ENCODE data around the gene ZNF275.

Gene ZNF275

DNA sequence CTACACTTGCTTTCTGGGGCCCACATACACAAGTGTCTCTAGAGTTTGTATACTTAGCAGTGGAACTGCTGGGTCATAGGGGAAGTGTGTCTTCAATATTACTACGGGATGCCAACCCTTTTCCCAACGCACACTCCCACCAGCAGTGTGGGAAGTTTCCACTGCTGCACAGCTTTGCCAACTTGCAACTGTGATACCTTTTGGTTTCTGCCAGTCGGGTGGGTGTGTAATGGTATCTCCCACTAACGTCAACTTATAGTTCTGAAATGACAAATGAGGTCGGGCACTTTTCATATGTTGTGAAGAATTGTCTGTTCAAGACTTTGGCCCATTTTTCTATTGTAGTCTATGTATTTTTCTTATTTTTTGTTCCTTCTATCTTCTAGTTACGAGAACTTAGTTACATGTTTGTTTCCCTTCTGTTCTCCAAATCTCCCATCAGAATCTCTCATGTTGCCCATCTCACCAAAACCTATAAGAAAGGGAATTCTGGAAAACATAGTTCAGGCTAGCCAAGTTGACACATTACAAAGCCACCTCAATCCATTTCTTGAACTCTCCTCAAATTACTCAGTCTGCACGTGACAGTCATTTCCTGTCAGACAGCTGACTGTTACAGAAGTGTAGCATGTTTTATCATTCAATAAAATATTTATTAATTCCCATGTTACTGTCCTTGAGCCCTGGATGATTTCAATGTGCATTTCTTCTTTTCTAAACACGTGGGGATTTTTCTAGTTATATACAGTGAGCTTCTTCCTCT, 36.5 kb downstream of the ZNF275 start:
- TF ChIP-seq GATA3 (IDR thresholded peaks at IDR 0.05; ENCODE audit: low read depth, low read length) (no peak), GATA2 (IDR thresholded peaks at IDR 0.05; ENCODE audit: low read depth, low read length) (no peak)

DNA sequence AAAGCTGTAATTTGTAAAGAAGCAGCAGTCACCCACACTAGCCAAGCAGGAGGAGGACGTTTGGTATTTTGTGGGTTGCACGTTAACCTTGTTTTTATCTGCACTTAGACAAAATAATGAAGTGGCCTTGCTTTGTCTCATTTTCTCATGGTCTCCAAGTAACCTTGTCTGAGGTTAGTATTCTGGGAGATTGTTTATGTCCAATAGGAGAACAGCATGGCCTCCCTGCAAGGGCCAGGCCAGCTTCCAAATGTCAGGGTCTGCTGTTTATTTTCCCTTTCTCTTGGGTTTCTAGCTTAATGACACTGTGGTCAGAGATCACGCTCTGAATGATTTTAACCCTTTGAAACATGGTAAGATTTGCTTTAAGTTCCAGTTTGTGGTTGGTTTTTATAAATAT, 37.3 kb downstream of the ZNF275 start:
- no peak for TF ChIP-seq GATA3 (IDR thresholded peaks at IDR 0.05; ENCODE audit: low read depth, low read length)
- TF ChIP-seq GATA2 (IDR thresholded peaks at IDR 0.05; ENCODE audit: low read depth, low read length): no peak

DNA sequence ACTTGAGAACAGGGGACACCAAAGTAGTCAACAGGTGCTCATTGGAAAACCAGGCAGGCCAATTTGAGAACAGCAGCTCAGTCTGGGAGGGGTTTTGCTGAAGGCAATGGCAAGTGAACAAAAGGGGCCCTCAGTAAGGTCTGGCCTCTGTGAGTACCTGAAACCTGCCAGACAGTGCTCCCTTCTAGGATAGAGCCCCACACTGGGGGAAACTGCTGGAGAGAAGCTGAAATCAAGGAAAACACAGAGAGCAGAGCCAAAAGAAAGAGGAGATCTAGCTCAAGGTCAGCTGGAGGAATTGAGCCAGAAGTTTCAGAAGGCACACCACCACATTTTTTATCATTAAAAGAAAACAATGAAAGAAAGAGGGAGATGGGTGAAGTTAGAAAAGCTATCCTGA, 39.0 kb downstream of the ZNF275 start:
- no peak for TF ChIP-seq GATA2 (IDR thresholded peaks at IDR 0.05; ENCODE audit: low read depth, low read length)
- TF ChIP-seq GATA3 (IDR thresholded peaks at IDR 0.05; ENCODE audit: low read depth, low read length): no peak

DNA sequence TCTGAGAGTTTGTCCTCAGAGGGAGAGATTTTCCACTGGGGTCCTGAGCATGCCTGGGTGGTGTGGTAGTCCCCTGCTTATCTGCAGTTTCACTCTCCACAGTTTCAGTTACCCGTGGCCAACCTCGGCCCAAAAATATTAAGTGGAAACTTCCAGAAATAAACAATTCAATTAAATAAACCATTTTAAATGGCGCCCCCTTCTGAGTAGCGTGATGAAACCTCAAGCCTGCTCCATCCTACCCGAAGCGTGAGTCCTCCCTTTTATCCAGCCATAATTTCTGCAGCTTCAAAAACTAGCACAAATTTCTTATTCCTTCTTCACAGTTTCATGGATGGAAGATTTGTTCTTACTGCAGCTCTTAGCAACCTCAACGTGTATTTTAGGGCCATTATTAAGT, 40.5 kb downstream of the ZNF275 start:
- no peak for TF ChIP-seq GATA2 (IDR thresholded peaks at IDR 0.05; ENCODE audit: low read depth, low read length)
- TF ChIP-seq GATA3 (IDR thresholded peaks at IDR 0.05; ENCODE audit: low read depth, low read length): no peak

DNA sequence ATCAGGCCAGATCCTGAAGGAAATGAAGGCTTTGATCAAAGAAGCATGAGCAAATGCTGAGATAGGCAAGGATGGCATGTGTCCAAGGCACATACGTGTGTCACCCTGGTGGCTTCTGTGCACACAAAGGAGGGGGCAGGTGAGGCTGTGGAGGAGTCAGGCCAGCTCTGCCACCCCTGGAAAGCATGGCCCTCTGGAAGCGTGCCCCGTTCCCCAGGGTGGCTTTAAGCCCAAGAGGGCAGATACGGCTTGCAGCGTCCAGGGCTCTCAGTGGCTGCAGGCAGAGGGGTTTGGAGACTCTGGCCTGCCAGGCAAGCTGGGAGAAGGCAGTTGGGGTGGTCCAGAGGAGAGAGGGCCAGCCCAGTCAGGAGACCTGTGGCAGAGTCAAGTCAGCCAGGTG, 41.6 kb downstream of the ZNF275 start:
- TF ChIP-seq GATA3 (IDR thresholded peaks at IDR 0.05; ENCODE audit: low read depth, low read length) (no peak), GATA2 (IDR thresholded peaks at IDR 0.05; ENCODE audit: low read depth, low read length) (no peak)

DNA sequence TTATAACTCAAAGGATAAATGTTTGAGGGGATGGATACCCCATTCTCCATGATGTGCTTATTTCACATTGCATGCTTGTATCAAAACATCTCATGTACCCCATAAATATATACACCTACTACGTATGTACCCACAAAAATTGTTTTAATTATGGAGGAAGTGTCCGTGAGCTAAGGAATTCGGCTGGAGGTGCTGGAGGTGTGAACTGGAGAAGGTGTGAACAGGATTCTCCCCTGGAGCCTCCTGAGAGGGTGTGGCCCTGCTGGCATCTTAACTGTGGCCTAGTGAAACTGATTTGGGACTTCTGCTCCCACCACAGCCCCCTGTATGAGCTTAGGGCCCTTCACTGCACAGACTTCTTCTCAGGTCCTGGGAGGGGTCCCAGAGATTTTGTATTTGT, 43.8 kb downstream of the ZNF275 start:
- TF ChIP-seq GATA3 (IDR thresholded peaks at IDR 0.05; ENCODE audit: low read depth, low read length) (no peak), GATA2 (IDR thresholded peaks at IDR 0.05; ENCODE audit: low read depth, low read length) (no peak)

DNA sequence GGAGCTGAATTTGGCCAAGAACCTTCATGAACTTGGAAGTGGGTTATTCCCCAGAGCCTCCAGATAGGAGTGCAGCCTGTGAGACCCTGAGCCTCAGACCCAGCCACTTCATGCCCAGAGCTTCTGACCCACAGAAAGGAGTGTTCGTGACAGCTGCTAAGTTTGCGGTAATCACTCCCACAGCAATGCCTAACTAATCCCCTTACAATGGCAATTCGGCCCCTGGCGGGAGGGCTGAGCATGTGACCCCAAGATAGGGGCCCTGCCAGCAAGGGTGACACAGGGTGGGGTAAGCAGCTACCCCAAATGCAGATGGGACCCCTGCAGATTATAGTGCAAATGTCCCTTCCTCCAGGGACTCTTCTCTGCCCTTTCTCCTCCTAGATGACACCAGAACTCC, 44.7 kb downstream of the ZNF275 start:
- TF ChIP-seq GATA2 (IDR thresholded peaks at IDR 0.05; ENCODE audit: low read depth, low read length) (no peak), GATA3 (IDR thresholded peaks at IDR 0.05; ENCODE audit: low read depth, low read length) (no peak)

DNA sequence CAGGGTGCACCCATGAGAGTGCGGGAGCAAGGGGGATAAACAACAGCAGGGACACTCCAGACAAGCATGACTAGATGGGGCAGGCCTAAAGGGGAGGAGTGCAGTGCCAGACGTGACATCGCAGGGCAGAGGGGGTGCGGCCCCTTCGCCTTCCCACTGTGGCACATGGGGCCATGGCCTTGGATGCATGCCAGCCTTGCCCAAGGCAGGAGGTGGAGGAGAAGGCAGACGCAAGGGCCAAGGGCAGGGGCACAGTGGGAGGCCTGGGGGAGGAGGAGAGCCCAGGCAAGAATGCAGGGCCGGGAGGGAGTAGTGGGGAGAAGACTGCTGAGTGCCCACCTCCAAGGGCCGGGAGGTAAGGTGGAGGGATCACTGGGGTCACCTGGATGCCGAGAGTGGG, 45.6 kb downstream of the ZNF275 start:
- no peak for TF ChIP-seq GATA3 (IDR thresholded peaks at IDR 0.05; ENCODE audit: low read depth, low read length)
- TF ChIP-seq GATA2 (IDR thresholded peaks at IDR 0.05; ENCODE audit: low read depth, low read length): no peak

DNA sequence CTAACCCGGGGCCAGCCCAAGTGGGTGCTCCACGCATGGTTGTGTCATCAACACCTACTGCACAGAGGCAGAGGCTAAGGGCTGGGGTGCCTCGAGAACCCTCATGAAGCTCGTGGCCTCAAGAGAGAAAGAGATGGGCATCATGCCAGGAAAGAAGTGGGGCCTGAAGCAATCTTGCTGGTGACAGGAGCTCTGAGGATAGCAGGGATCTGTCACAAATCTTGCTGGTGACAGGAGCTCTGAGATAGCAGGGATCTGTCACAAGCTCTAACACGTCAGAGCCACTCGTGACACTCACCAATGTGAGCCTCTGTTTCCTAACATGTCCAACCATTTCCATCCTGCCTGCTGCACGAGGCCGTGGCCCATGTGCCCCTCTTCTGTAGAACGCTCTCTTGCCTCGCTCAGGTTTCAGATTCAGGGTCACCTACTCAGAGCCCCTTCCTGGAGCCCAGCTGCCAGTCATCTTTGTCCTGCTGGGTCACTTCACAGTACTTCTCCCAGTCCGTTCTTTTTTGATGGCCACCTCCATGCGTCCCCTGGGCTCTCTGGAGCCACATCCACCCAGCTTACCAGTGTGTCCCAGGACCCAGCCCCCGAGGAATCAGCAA, 46.1 kb downstream of the ZNF275 start:
- TF ChIP-seq GATA3 (IDR thresholded peaks at IDR 0.05; ENCODE audit: low read depth, low read length) (no peak), GATA2 (IDR thresholded peaks at IDR 0.05; ENCODE audit: low read depth, low read length) (peak; percentile 47; the same call in 1 of the 2 replicates)

DNA sequence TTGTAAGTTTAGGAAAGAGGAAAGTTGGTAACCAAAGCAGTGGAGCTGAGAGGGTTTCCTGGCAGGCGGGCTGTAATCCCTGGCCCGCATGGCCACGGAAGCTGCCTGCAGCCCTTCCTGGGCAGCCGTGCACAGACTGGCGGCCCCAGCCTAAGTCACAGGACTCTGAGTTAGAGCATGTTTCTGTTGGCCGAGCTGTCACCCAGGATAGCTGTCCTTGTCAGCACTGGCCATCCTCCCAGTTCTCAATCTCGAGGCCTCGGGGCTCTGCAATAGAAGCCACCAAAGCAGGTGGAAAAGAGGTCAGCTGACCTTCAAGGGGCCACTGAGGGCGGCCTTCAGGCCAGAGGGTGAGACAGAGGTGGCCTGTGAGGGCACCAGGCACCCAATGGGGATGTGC, 46.7 kb downstream of the ZNF275 start:
- TF ChIP-seq GATA3 (IDR thresholded peaks at IDR 0.05; ENCODE audit: low read depth, low read length) (no peak), GATA2 (IDR thresholded peaks at IDR 0.05; ENCODE audit: low read depth, low read length) (no peak)

DNA sequence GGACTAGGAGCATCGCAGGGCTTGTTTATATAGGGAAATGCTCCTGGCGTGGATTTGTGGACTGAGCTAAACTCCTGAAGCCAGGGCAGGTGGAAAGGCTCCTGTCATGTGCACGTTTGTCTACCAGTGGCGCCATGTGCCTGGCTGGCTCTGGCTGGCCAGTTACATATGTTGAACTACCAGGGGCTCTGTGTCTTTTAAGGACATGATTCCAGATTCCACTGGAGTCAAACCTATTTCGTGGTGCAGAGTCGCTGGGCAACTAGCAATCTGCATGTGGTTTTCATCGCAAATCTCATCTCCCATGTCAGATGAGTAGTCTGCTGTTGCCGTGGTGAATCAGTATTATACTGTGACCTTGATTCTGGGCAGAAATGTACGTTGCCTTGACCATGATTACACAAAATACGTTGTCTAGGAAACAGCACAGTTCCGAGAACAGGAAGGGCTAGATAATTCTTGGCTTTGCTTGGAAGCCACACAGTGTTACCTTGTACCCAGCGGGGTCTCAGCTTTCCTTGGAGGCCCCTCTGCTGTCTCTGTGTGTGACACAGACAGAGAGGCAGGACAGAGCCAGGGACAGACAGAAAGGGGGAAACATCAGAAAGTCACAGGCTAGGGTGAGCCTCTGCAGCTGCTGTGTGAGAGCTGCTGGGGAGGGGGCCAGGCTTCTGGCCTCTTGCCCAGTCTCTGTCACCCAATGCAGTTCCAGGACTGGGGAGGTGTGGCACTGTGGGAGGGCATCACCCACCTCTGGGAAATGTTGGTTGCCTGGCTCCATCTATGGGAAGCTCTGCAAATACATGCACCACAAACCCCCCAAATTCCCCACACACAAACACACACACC, 48.0 kb downstream of the ZNF275 start:
- TF ChIP-seq GATA2 (IDR thresholded peaks at IDR 0.05; ENCODE audit: low read depth, low read length) (peak; percentile 10; the same call in 1 of the 2 replicates), GATA3 (IDR thresholded peaks at IDR 0.05; ENCODE audit: low read depth, low read length) (no peak)

DNA sequence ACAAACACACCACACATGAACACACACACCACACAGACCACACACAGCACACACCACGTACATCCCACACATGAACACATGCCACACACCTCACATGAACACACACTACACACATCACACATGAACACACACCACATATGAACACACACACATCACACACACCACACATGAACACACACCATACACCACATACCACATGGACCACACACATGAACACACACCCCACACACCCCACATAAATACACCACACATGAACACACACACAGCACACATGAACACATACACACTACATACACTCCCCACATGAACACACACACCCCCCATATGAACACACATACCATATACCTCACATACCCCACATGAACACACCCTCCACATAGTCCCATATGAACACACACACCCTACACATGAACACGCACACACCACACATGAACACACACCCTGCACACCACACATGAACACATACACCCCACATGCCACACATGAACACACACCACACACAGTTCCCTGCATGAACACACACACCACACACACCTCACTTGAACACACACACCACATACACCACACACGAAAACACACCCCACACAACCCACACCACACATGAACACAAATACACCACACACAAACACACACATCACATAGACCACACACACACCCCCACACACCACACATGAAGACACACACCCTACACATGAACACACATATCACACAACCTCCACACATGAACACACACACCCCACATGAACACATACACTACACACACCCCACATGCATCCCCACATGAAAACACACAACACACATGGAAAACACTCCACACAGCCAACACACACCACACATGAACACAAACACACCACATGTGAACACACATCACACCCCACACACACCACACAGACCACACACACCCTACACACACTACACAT, 48.9 kb downstream of the ZNF275 start:
- no peak for TF ChIP-seq GATA2 (IDR thresholded peaks at IDR 0.05; ENCODE audit: low read depth, low read length)
- TF ChIP-seq GATA3 (IDR thresholded peaks at IDR 0.05; ENCODE audit: low read depth, low read length): no peak

DNA sequence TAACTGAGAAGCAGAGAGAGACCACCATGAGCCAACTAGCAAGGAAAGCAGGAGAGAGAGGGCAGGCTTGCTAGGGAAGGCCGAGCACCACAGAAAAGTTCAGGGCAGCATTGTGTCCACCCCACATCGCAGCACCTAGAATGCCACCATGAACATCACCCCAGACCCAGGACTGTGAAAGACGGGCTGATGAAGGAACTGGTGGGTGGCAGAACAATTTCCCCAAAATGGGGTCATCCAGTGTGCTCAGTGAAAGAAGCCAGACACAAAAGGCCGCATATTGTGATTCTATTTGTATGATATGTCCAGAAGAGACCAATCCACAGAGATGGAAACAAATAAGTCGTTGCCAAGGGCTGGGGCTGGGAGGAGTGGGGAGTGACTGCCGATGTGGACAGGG, 50.4 kb downstream of the ZNF275 start:
- no peak for TF ChIP-seq GATA3 (IDR thresholded peaks at IDR 0.05; ENCODE audit: low read depth, low read length)
- no peak for TF ChIP-seq GATA2 (IDR thresholded peaks at IDR 0.05; ENCODE audit: low read depth, low read length)

Data from SH-SY5Y (cell line).